HG03159 (cell line): ENCODE data around the gene FGFR2.
"Not testable (repeated sequence)": the region's sequence is repeated elsewhere in the genome, so short reads cannot be mapped to it uniquely, and the experiment has no call there.

ENCODE experiments used
- ATAC-seq: cut with Tn5 transposase; IDR thresholded peaks from one replicate; pipeline ENCODE4 v1.9.1; 2021; ENCODE audit warnings: mild to moderate bottlenecking, moderate library complexity; ENCODE audit not compliant: unreplicated experiment

FGFR2 gene

GRCh38 chr10:121556918-121557573 is 41.2 kb downstream of the FGFR2 start:
- no peak for ATAC-seq

DNA sequence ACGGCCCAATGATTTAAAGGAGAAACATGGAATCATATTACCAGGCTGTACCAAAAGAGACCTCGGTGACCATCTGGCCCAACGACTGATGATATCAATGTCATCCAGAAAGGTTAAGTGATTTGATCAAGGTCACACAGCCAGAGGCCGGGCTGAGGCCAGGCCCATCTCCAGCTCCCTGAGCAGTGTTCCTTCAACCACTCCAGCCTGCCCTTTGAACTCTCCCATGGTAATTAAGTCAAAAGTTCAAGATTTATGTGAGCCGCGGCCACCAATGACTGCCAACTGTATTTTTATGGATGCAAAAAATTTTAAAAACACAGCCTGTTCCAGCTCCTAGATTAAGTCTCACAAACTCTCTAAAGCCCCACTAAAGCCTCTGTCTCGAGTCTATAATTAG is 41.8 kb downstream of the FGFR2 start:
- no peak for ATAC-seq

- ATAC-seq: not testable (repeated sequence)
Observed at GRCh38 chr10:121554916-121555315, 43.3 kb downstream of the FGFR2 start.

- no peak for ATAC-seq
Observed at GRCh38 chr10:121553511-121554264, 44.6 kb downstream of the FGFR2 start.

- no peak for ATAC-seq
Observed at GRCh38 chr10:121552746-121553145, 45.5 kb downstream of the FGFR2 start.

- ATAC-seq: no peak
Observed at GRCh38 chr10:121551210-121551885, 46.9 kb downstream of the FGFR2 start.

- ATAC-seq: no peak
Observed at GRCh38 chr10:121544301-121544869, 53.9 kb downstream of the FGFR2 start.

GRCh38 chr10:121543545-121543944 is 54.7 kb downstream of the FGFR2 start:
- ATAC-seq: no peak

GRCh38 chr10:121541450-121542120 is 56.7 kb downstream of the FGFR2 start:
- ATAC-seq: no peak

DNA sequence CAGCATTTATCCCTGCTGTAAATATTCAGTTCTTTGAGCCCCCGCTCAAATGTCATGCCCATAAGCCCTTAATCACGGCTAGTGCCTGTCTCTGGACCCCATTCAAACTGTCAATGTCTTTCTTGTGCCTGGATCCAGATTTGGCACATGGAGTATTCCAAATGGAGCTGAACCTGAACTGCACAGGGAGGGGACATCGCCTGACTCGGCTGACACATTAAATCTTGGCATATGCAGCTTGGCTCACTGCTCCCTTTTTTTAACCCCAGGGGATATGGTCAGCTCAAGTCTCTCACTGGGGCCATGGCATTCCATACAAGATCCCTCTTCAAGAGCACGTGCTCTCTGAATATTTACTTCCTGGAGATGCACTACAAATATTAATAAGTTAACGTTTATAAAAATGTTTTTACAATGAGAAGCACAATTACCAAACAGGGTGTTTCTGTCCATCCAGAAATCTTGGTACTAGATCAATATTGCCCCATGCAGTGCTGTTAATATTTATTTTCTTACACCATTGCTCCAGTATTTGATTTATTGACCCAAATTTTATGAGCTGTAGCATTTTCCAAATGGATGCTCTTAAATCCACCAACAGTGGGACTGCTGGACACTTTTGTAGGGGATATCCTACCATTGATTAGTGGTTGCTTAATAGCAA is 57.4 kb downstream of the FGFR2 start:
- no peak for ATAC-seq

- ATAC-seq: no peak
Observed at GRCh38 chr10:121539786-121540185, 58.5 kb downstream of the FGFR2 start.

GRCh38 chr10:121536310-121536913 is 61.8 kb downstream of the FGFR2 start:
- no peak for ATAC-seq

GRCh38 chr10:121535381-121535780 is 62.9 kb downstream of the FGFR2 start:
- no peak for ATAC-seq

GRCh38 chr10:121532292-121532864 is 65.9 kb downstream of the FGFR2 start:
- no peak for ATAC-seq

DNA sequence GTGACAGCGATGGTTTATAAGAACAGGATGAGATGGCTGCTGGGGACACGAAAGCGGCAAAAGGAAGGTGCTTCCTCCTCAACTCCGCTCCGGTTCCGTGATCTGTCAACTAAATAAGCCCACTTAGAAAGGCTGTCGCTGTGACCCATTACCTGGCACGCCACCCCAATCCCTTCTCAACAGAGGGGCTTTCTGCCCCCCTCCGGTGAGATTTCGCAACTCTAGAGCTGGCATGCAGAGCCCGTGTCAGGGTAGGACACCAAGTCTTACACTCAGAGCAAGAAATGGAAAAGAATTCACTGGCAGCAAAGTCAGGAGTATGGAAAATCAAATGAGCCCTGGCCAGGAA is 66.4 kb downstream of the FGFR2 start:
- ATAC-seq: no peak

- ATAC-seq: no peak
Observed at GRCh38 chr10:121531076-121531829, 67.0 kb downstream of the FGFR2 start.

DNA sequence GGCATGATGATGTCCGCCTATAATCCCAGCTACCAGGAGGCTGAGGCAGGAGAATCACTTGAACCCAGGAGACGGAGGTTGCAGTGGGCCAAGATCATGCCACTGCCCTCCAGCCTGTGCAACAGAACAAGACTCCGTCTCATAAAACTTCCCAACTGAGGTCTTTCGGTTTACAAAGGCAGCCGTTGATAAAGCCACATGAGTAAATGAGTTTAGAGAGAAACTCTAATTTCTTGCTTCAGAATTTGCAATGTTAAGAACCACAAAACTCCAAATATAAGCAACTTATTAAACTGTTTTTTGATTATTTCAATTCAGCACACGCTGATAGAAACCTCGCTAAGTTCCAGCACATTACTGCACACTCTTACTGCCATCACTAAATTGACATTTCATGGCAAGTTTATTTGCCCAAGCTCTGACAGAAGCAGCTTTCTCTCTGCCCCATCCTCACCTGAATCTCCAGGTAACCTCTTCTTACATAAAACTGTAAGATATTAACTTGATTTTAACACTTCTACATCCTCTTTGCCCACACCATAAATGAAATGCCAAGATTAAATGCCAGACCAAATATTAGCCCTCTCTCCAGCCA is 67.7 kb downstream of the FGFR2 start:
- no peak for ATAC-seq

DNA sequence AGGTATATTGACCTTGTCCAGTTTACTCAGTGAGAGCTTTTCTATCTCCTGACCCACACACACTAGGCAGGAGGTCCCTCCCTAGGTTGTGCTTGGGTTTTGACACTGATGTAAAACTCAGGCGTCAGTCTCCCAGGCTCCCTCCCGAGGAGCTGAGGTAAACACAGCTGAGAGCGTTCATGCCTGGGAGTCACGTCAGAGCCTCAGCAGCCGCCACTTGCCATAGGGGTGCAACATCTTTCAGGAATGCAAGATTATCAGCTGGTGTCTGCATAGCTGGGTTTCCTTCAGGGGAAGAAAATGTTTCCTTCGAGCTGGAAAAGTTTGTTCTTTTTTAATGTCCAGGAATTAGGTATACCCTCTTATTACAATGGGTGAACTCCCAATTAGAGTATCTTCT is 70.6 kb downstream of the FGFR2 start:
- no peak for ATAC-seq

GRCh38 chr10:121526801-121527221 is 71.4 kb downstream of the FGFR2 start:
- no peak for ATAC-seq
